Breast epithelium (tissue), 4 donors: ENCODE results near the gene LRRC45. TPM values are rescaled to one million over a fixed set of nuclear protein-coding genes. Genes with fewer than 3 reads are reported as not detected.

Experiments used
- DNase-seq, 2 donors: peaks; one replicate each; pipeline ENCODE4 v3.0.0-alpha.2; 2019; ENCODE audit warnings: low spot score in 2 of 2
- H3K27ac ChIP-seq, 2 donors: fragments of 200-600 bp; sonication (generic) in 1 of 2; one replicate each; pipeline ENCODE4 v1.5.1; 2016 to 2019; ENCODE audit warnings: mild to moderate bottlenecking in 1 of 2
- H3K27me3 ChIP-seq, 2 donors: fragments of 200-600 bp; sonication (generic) in 1 of 2; one replicate each; pipeline versions ENCODE4 v1.5.1 to v1.6.0; 2017 to 2019; ENCODE audit warnings: control low read depth in 1 of 2, mild to moderate bottlenecking in 1 of 2
- H3K36me3 ChIP-seq: fragments of 200-600 bp; one replicate; pipeline ENCODE4 v1.5.1; 2019
- H3K4me1 ChIP-seq, 2 donors: fragments of 200-600 bp; sonication (generic); one replicate each; pipeline ENCODE4 v1.5.1; 2016 to 2019; ENCODE audit warnings: control low read depth in 1 of 2
- H3K4me3 ChIP-seq, 3 donors: fragments of 200-600 bp; sonication (generic); 1 replicate in 2 of 3; 2 replicates in 1 of 3; pipeline ENCODE4 v1.5.1; 2016 to 2019; ENCODE audit warnings: mild to moderate bottlenecking in 3 of 3, moderate library complexity in 2 of 3
- H3K9me3 ChIP-seq, 2 donors: fragments of 200-600 bp; sonication (generic) in 1 of 2; one replicate each; pipeline ENCODE4 v1.5.1; 2016 to 2019; ENCODE audit warnings: control low read depth in 1 of 2
- POLR2A ChIP-seq: fragments of 450-650 bp; IDR thresholded peaks from one replicate; pipeline ENCODE4 v1.6.1; 2016; ENCODE audit warnings: antibody characterized with exemption, mild to moderate bottlenecking, moderate library complexity
- POLR2AphosphoS5 ChIP-seq, 3 donors: sonication (generic); formaldehyde crosslinking; IDR thresholded peaks; one replicate each; pipeline ENCODE4 v1.6.1; 2017; ENCODE audit warnings: antibody characterized with exemption in 3 of 3
- intact Hi-C: fragments of 100-400 bp; cut with DNase I; formaldehyde crosslinking; loops from one replicate; pipeline ENCODE4 v1.15.1; 2023; ENCODE audit warnings: low total_unique reads
- total RNA-seq, 3 donors: library from RNA; depleted of rRNA; stranded (reverse); fragments of >200 nt; gene quantifications; one replicate each; pipeline ENCODE4 v1.1.0, GENCODE V29; 2016
- TF ChIP-seq, protein P1 (sequence below), 3 donors: fragments of 450-650 bp; IDR thresholded peaks; one replicate each; pipeline ENCODE4 v1.5.1; 2016 to 2017; ENCODE audit warnings: antibody characterized with exemption in 3 of 3, mild to moderate bottlenecking in 3 of 3, moderate library complexity in 3 of 3

LRRC45 gene
- total RNA-seq, 3 donors from 2014 or later: 8.0 to 18.7 (median 14.7) TPM

DNA sequence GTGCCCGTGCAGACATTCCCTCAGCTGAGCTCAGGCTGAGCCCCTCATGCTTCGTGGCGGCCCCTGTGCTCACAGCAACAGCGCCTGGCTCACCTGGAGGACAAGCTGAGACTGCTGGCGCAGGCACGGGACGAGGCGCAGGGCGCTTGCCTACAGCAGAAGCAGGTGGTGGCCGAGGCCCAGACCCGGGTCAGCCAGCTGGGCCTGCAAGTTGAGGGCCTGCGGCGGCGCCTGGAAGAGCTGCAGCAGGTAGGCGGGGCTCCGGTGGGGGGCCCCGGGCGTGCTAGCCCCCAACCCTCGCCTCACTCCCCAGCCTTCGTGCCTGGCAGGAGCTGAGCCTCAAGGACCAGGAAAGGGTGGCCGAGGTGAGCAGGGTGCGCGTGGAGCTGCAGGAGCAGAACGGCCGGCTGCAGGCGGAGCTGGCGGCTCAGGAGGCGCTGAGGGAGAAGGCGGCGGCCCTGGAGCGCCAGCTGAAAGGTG is 6.9 kb downstream of the LRRC45 start:
- no peaks in the 10 kb centered on the region for H3K36me3 ChIP-seq
- H3K4me3 ChIP-seq: peak overlapping the region; percentile 30 to 90 (median 59)
- intact Hi-C loops: loop anchor here (5.0 to 10.0 kb wide), 2 partner anchors 55 to 122 kb away; no protein-coding TSS in a partner anchor
- no peak for TF ChIP-seq POLR2AphosphoS5 (IDR thresholded peaks at IDR 0.05)
- no peak for TF ChIP-seq POLR2A
- TF ChIP-seq, protein P1, sequence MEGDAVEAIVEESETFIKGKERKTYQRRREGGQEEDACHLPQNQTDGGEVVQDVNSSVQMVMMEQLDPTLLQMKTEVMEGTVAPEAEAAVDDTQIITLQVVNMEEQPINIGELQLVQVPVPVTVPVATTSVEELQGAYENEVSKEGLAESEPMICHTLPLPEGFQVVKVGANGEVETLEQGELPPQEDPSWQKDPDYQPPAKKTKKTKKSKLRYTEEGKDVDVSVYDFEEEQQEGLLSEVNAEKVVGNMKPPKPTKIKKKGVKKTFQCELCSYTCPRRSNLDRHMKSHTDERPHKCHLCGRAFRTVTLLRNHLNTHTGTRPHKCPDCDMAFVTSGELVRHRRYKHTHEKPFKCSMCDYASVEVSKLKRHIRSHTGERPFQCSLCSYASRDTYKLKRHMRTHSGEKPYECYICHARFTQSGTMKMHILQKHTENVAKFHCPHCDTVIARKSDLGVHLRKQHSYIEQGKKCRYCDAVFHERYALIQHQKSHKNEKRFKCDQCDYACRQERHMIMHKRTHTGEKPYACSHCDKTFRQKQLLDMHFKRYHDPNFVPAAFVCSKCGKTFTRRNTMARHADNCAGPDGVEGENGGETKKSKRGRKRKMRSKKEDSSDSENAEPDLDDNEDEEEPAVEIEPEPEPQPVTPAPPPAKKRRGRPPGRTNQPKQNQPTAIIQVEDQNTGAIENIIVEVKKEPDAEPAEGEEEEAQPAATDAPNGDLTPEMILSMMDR (IDR thresholded peaks at IDR 0.05): no peak
- H3K27ac ChIP-seq: no peak overlapping the region
- no peaks in the 10 kb centered on the region for H3K9me3 ChIP-seq
- DNase-seq: no peak
- H3K4me1 ChIP-seq: peaks cover 4 to 5% of the 10 kb centered on the region in 2 donors
- H3K27me3 ChIP-seq: no peaks in the 10 kb centered on the region

DNA sequence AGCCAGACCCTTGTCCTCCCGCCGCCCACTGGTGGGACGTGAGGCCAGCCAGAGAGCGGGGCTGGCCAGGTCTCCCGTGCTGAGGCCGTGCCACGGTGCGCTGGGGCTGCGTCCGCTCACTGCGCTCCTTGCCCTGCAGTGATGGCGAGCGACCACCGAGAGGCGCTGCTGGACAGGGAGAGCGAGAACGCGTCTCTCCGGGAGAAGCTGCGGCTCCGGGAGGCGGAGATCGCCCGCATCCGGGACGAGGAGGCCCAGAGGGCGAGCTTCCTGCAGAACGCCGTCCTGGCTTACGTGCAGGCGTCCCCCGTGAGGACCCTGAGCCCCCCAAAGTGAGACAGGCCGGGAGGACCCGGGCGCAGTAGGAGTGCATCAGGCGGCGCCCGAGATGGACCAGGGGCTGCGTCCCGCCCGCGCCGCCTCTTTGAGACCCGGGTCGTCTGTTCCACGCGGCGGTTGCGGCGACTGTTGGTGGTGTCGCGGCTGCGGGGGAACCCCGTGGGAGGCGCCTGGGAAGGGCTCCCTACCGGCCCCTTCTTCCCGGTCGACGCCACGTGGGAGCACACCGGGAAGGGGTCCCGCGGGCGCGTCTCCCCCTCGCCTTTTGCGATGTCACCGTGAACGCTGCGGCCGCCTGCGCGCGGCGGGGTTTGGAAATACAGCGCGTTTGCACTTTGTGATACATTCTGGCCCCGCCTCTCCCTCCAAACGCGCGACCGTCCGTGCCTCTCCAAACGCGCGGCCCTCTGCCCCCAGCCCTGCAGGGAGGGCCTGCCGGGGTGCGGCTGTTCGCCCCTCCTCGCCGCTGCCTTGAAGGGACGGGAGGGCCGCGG is 7.6 kb downstream of the LRRC45 start:
- Histone ChIP-seq H3K36me3 (no peaks in the 10 kb centered on the region), H3K9me3 (no peaks in the 10 kb centered on the region), H3K27ac (peak overlapping the region; percentile 61 to 83), H3K4me1 (peaks cover 4 to 5% of the 10 kb centered on the region in 2 donors), H3K27me3 (no peaks in the 10 kb centered on the region), H3K4me3 (peak overlapping the region; percentile 30 to 90 (median 59))
- DNase-seq: peak; percentile 78 to 89
- TF ChIP-seq, protein P1 (IDR thresholded peaks at IDR 0.05): peak; percentile 83 to 97 (median 97)
- TF ChIP-seq POLR2AphosphoS5 (IDR thresholded peaks at IDR 0.05) (peak in 2 of 3 donors; percentile 52 to 56), POLR2A (no peak)
- intact Hi-C loops: loop anchor here (5.0 to 10.0 kb wide), 2 partner anchors 54 to 122 kb away; no protein-coding TSS in a partner anchor

DNA sequence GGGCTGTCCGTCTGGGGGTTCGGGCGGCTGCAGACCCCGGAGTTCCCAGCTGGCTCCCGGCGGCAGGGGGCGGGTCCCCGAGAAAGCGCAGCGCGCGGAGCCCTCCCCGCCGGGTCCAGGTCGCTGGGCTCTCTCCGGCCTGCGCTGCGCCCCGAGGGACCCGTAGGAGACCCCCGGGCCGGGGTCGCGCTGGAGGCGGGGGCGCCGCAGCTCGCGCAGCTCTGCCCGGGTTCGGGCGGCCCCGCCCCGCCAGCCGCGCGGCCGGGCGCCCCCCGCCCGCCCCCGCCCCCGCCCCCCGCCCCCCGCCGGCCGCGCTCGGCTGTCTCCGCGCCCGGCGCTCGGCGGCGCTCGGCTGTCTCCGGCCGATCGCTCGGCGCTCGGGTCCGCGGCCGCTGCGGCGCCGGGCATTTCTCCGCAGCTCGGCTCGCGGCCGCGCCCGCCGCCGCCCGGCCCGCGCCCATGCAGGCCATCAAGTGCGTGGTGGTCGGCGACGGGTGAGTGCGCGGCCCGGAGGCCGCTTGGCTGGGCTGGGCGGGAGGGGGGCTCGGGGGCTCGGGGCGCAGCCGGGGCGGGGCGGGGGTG is 8.3 kb downstream of the LRRC45 start, which contains the start of gene RAC3:
Gene RAC3 (plus strand): TSS at position 376 of the 582 bp plus-strand sequence. CDS start 84 bp downstream, at position 460.
- H3K27ac ChIP-seq: peak within 1 kb of the TSS; percentile 61 to 83
- no peak for DNase-seq
- TF ChIP-seq, protein P1 (IDR thresholded peaks at IDR 0.05): no peak
- TF ChIP-seq POLR2AphosphoS5 (IDR thresholded peaks at IDR 0.05): no peak
- TF ChIP-seq POLR2A: no peak
- intact Hi-C loops: loop anchor here (5.0 to 10.0 kb wide), 2 partner anchors 53 to 121 kb away; no protein-coding TSS in a partner anchor
- H3K27me3 ChIP-seq: no peaks in the 10 kb centered on the region
- no peaks in the 10 kb centered on the region for H3K36me3 ChIP-seq
- peaks cover 5 to 7% of the 10 kb centered on the region in 2 donors for H3K4me1 ChIP-seq
- H3K9me3 ChIP-seq: no peaks in the 10 kb centered on the region
- H3K4me3 ChIP-seq: peak within 1 kb of the TSS; percentile 30 to 90 (median 59)

DNA sequence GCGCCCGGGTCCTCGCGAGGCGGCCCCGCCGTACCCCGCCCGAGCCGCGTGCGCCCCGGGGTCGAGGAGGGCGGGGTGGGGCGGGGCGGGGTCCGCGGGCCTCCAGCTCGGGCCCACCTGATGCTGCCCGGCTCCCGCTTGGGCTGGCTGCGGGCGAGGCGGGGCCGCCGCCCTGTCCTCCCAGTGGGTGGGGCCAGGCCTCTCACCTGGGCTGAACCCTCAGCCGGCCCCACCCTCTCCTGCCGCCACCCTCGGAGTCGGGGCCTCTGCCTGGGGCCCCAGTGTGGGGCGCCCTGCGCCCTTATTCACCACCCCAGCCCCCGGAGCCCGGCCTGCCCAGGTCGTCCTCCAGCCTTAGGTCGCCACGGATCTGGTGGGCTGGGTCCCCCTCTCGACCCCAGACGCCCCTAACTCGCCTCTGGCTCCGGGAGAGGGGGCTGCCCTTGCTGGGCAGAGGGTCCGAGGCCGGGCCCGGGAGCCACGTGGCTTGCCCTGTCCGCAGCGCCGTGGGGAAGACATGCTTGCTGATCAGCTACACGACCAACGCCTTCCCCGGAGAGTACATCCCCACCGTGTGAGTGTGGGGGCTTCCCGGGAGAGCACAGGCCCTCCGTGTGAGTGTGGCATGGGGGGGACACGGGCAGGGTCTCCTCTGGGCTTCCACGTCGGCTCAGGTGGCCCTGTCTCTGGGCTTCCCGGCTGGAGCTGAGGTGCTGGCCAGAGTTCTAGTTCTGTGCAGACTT is 9.0 kb downstream of the LRRC45 start:
- Histone ChIP-seq H3K27ac (peak overlapping the region; percentile 25 to 75), H3K4me3 (peak overlapping the region; percentile 14 to 90 (median 59)), H3K36me3 (no peaks in the 10 kb centered on the region), H3K9me3 (no peaks in the 10 kb centered on the region), H3K4me1 (peaks cover 11 to 12% of the 10 kb centered on the region in 2 donors), H3K27me3 (no peaks in the 10 kb centered on the region)
- intact Hi-C loops: loop anchor here (5.0 to 10.0 kb wide), 2 partner anchors 53 to 120 kb away; no protein-coding TSS in a partner anchor
- no peak for DNase-seq
- no peak for TF ChIP-seq POLR2A
- TF ChIP-seq, protein P1 (IDR thresholded peaks at IDR 0.05): no peak
- TF ChIP-seq POLR2AphosphoS5 (IDR thresholded peaks at IDR 0.05): no peak
